ENCODE data around the gene PRKCZ.
A peak's percentile ranks its signal among the peaks of the same experiment; 100 is the strongest.

PRKCZ gene

GRCh38 chr1:2230781-2231531, 180.7 kb downstream of the PRKCZ start:
- H3K4me3 ChIP-seq (replicated peaks; ENCODE audit: low read depth, low read length): peak overlapping the region; percentile 81
- no peak for DNase-seq (ENCODE audit: low read depth)
- no peak for TF ChIP-seq CTCF (IDR thresholded peaks at IDR 0.05; ENCODE audit: low read length, missing control alignments)

GRCh38 chr1:2231532-2232254, 181.5 kb downstream of the PRKCZ start:
- no peak for TF ChIP-seq CTCF (IDR thresholded peaks at IDR 0.05; ENCODE audit: low read length, missing control alignments)
- peak overlapping the region; percentile 81 for H3K4me3 ChIP-seq (replicated peaks; ENCODE audit: low read depth, low read length)
- DNase-seq (ENCODE audit: low read depth): peak; percentile 90

- no peak for TF ChIP-seq CTCF (IDR thresholded peaks at IDR 0.05; ENCODE audit: low read length, missing control alignments)
- DNase-seq (ENCODE audit: low read depth): no peak
- H3K4me3 ChIP-seq (replicated peaks; ENCODE audit: low read depth, low read length): peak overlapping the region; percentile 81
Observed at GRCh38 chr1:2232255-2232915, 182.2 kb downstream of the PRKCZ start.

- DNase-seq (ENCODE audit: low read depth): peak; percentile 29
- H3K4me3 ChIP-seq (replicated peaks; ENCODE audit: low read depth, low read length): peak overlapping the region; percentile 81
- TF ChIP-seq CTCF (IDR thresholded peaks at IDR 0.05; ENCODE audit: low read length, missing control alignments): no peak
Observed at GRCh38 chr1:2232916-2233438, 182.8 kb downstream of the PRKCZ start.

- H3K4me3 ChIP-seq (replicated peaks; ENCODE audit: low read depth, low read length): peak overlapping the region; percentile 81
- TF ChIP-seq CTCF (IDR thresholded peaks at IDR 0.05; ENCODE audit: low read length, missing control alignments): no peak
- peak; percentile 19 for DNase-seq (ENCODE audit: low read depth)
Observed at GRCh38 chr1:2233468-2233867, 183.3 kb downstream of the PRKCZ start.

- H3K4me3 ChIP-seq (replicated peaks; ENCODE audit: low read depth, low read length): peak overlapping the region; percentile 81
- TF ChIP-seq CTCF (IDR thresholded peaks at IDR 0.05; ENCODE audit: low read length, missing control alignments): no peak
- peak; percentile 98 for DNase-seq (ENCODE audit: low read depth)
Observed at GRCh38 chr1:2233997-2234761, 184.0 kb downstream of the PRKCZ start.
